Hematopoietic multipotent progenitor cell treated with erythropoietin and hydrocortisone succinate and interleukin-3 and kit ligand, for 6 days (in vitro differentiated cells): ENCODE results near the gene ALB.

Source experiments
- DNase-seq: peaks from one replicate; pipeline ENCODE4 v3.0.0-alpha.2; 2015

ALB gene

GRCh38 chr4:73452953-73453700 is 49.0 kb downstream of the ALB start:
- no peak for DNase-seq

GRCh38 chr4:73453701-73454005 is 49.6 kb downstream of the ALB start:
- no peak for DNase-seq

DNA sequence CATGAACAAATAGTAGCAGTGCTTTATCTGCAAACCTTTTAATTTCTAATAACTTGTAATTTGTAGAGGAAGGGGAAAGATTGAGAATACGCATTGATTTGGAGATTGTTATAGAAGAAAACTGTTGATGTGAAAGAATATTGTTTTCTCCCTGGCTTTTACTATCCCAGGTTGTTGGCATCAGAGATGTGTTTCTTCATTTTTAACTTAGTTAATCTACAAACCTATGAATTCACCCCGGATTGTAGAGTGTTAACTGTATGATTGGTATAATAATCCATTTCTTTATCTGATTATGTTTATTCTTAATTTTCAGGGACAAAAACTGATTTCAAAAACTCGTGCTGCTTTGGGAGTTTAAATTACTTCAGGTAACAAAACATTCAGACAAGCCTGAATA is 50.8 kb downstream of the ALB start:
- DNase-seq, result no peak

GRCh38 chr4:73456177-73457022 is 52.3 kb downstream of the ALB start:
- no peak for DNase-seq

GRCh38 chr4:73458184-73459047 is 54.3 kb downstream of the ALB start:
- DNase-seq, result no peak

DNA sequence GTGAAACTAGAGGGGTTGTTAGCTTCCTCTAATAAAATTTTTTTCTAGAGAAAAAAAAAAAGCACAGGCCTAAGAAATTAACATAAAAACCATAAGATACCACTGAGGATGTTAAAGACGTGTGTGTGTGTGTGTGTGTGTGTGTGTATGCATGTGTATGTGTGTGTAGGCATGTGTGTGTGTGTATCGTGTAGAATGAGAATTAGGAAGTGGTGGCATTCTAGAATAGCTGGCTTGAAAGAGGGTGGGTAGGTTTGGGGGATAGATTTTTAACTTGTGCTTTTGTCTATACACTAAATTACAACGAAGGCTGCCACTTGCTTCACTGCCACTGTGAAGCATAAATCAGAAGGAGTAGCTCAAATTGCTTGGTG is 54.9 kb downstream of the ALB start:
- DNase-seq, result no peak

GRCh38 chr4:73460913-73461522 is 56.9 kb downstream of the ALB start:
- no peak for DNase-seq

- no peak for DNase-seq
Observed at GRCh38 chr4:73468170-73468569, 64.1 kb downstream of the ALB start.

GRCh38 chr4:73470728-73471127 is 66.6 kb downstream of the ALB start:
- DNase-seq, result no peak
